COLO829 (cell line): ENCODE data around the gene NT5C2.
"Not testable (repeated sequence)": the region's sequence is repeated elsewhere in the genome, so short reads cannot be mapped to it uniquely, and the experiment has no call there.

Source experiments
- DNase-seq: peaks from one replicate; pipeline ENCODE4 v3.0.0; 2012; ENCODE audit warnings: low spot score

NT5C2 gene

DNA sequence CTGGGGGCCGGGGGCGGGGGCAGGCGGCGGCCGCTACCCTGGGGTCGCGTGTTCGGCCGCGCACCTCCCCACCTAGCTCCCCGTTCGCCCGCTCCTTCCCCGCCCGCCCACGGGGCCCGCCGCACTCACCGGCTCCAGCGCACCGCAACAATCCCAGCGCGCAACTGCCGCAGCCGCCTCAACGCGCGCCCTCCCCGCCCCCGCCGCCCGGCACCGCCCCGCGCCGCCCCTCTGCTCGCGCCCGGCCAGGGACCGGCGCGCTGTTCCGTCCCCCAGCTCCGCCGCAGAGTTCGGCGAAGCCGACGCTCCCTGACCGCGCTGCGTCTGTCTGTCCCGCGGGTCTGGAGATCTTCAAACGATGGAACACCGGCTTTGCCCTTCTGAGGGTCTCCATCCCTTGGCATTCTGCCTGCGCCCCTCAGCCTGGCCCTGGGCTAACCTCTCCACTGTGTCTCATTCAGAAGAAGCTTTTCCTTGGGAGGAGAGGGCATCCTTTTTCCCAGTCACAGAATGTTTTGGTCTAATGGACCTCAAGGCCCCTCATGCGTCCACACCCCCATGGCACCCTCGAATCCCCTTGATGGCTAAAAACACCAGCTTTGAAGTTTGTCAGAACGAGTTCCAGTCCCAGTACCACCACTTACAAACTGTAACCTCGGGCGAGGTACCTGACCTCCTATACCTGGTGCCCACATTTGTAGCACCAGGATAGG lies at the start of gene NT5C2:
Gene NT5C2 (minus strand): TSS at position 166 of the 713 bp plus-strand sequence. CDS start 18,314 bp downstream, outside the sequence.
- DNase-seq, result peak; percentile 42

DNA sequence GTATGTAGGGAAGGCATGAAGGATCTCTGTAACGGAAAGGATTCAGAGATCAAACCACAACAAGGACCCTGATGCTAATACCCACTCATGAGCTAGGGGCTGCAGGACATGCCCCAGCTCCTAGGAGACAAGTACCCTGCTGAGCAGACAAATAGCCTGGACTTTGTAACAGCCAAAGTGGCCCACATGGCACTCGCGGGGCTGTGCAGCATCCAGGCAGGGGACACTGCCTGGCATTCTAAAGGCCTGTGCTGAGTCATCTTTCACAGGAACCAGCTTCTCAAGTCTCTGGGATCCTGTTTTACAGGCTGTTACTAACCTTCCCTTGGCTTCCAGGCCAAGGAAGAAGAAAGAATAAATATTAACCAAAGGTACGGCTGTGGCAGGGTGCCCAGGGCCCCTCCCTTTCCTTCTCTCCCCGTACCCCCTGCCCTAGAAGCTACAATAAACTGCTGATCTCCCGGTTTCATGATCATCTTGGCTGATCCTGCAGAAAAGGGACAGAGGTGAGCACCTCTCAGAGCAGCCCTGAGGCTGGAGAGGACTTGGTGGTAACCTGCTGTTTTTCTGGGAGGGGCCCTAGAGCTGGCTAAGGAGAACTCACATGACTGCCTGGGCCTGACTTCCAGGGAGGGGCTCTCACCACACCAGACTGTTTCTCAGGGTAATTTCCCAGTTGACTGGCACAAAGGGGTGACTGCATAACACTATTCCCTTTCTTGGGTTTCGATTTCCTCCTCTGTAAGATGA lies 48.4 kb upstream of the NT5C2 start:
- DNase-seq, result no peak

DNA sequence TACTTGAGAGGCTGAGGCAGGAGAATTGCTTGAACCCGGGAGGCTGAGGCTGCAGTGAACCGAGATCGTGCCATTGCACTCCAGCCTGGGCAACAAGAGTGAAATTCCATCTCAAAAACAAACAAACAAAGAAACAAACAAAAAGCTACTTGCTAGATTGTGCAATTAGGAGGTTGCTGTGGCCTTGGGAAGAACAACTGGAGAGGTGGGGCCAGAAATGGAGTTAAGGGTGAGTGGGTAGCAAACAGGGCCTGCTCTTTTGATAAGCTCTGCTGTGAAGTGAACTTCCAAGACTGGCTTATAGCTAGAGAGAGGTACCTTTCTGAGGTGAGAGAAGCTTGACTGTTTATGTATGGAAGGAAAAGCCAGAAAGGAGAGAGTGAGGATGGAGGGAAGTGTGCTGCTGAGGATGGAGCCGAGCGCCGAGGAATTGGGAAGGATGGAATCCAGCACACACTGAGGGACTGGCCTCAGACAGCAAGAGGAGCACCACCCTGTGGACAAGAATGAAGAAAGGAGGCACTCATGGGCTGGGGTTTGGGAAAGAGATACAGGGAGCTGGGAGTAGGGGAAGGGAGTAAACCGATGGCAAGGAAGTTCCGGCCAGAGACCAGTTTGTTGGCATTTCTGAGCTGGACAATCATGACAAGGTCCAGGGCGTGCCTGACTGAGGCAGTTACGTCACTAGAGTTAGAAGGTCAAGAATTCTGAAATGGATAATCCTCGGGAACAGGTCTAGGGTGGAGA lies 45.6 kb upstream of the NT5C2 start:
- DNase-seq, result no peak

DNA sequence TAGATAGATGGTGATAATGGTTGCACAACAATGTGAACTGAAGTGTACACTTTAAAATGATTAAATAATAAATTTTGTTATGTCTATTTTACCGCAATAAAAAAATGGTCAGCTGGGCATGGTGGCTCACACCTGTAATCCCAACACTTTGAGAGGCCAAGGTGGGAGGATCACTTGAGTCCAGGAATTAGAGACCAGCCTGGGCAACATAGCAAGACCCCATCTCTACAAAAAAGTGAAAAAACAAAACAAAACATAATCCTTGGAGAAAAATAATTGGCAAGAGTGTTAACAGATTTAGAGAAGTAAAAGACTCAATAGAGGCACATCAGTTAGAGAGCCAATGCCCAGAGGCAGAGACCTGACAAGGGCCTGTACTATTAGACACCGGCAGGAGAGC lies 42.7 kb upstream of the NT5C2 start:
- no peak for DNase-seq

DNA sequence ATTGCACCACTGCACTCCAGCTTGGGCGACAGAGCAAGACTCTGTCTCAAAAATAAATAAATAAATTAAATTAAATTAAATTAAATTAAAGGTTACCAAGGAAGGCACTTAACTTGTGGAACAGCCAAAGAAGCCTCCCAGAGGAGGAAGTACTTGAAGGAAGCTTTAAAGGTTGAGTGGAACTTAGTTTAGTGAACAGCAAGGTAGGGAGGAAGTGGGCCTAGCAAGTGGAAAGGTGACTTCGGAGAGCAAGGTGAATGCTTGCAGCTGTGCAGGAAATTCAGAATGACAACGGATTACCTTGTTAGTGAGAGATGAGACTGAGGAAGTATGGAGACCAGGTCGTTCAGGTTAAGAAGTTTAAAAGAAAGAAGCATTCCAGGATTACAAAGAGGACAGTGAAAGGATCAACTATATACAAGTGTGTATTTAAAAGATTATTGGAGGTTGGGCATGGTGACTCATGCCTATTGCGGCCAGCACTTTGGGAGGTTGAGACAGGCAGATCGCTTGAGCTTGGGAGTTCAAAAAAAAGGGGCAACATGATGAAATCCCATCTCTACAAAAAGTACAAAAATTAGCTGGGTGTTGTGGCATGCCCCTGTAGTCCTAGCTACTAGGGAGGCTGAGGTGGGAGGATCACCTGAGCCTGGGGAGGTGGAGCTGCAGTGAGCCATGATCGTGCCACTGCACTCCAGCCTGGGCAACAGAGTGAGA lies 39.9 kb upstream of the NT5C2 start:
- no peak for DNase-seq

DNA sequence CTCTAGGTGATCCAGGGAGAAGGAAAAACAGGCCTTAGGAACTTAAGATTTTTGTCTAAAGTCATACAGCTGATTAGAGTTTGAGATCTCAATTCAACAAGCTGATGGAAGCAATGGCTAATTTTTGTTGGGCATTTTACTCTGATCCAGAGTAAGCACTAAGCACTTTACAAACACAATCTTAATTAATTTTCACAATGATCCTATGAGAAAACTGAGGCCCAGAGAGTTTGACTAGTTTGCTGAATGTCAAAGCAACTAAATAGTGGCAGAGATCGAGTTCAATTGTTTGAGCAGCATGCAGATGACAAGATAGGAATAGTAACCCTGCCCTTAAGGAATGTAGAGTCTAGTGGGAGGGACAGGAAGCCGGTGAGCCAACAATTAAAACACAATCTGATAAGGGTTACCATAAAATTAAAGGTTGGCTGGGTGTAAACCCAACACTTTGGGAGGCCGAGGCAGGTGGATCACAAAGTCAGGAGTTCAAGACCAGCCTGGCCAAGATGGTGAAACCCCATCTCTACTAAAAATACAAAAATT lies 39.1 kb upstream of the NT5C2 start:
- no peak for DNase-seq

DNA sequence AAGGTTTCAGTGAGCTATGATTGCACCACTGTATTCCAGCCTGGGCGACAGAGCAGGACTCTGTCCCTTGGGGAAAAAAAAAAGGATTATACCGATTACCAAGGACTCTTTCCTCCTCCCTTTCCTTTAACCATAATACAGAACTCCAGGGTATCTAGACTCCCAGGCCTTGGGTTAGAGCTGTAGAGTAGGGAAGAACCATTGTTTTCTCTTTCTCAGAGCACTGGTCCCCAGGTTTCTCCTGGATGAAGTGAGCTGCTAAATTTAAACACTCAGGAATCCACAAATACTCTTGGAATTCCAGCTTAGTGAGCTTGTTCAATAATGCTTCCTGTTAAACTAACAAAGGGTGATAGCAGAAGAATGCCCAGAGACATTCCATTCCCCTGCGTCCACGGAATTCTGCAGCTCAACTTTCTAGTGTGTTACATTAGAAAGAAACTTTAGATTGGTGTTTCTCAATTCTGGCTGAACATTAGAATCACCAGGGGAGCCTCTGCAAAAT lies 38.0 kb upstream of the NT5C2 start:
- peak; percentile 32 for DNase-seq

DNA sequence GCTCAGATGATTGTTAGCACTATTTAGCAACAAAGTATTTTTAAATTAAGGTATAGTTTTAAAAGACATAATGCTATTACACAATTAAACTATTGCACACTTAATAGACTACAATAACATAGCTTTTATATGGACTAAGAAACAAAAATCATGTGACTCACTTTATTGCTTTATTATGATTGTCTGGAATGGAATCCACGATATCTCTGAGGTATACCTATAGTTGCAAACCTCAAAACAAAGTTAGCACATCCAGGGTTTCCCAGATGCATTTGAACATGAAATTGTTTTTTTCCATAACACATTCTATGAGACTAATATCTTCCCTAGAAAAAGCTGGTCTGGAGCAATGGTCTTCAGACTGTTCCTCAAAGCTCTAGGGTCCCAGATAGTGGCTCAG lies 34.3 kb upstream of the NT5C2 start:
- no peak for DNase-seq

DNA sequence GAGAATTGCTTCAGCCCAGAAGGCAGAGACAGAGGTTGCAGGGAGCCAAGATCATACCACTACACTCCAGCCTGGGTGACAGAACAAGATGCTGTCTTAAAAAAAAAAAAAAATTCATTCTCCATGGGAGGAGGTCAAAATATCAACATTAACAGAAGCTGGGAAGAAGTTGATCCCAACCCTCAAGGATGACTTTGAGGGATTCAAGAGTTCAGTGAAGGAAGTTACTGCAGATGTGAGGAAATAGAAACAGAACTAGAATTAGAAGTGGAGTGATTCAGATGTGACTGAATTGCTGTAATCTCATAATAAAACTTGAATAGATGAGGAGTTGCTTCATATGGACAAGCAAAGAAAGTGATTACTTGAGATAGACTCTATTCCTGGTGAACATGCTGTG lies 32.9 kb upstream of the NT5C2 start:
- no peak for DNase-seq

DNA sequence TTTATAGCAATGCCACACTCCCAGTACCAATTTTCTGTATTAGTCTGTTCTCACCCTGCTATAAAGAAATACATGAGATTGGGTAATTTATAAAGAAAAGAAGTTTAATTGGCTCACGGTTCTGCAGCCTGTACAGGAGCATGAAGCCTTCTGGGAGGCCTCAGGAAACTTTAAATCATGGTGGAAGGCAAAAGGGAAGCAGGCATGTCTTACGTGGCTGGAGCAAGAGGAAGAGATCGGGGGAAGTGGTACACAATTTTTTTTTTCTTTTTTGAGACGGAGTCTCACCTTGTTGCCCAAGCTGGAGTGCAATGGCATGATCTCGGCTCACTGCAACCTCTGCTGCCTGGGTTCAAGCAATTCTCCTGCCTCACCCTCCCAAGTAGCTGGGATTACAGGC lies 31.6 kb upstream of the NT5C2 start:
- not testable (repeated sequence) for DNase-seq

DNA sequence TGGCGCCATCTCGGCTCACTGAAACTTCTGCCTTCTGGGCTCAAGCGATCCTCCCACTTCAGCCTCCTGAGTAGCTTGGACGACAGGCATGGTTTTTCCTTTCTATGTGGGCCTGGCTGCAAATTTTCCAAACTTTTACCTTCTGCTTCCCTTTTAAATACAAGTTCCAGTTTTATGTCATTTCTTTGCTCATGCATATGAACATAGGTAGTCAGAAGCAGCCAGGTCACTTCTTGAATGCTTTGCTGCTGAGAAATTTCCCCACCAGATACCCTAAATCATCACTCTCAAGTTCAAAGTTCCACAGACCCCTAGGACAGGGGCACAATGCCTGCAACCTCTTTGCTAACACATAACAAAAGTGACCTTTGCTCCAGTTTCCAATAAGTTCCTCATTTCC lies 31.1 kb upstream of the NT5C2 start:
- no peak for DNase-seq

DNA sequence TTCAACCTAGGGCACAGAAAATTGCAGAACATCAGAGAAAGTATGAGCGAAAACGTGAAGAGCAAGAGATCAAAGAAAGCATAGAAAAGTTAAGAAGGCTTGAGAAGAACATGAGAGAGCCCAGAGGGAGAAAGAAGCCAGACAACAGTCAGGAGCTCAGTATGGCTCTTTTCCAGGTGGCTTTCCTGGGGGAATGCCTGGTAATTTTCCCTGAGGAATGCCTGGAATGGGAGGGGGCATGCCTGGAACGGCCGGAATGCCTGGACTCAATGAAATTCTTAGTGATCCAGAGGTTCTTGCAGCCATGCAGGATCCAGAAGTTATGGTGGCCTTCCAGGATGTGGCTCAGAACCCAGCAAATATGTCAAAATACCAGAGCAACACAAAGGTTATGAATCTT lies 23.3 kb upstream of the NT5C2 start:
- not testable (repeated sequence) for DNase-seq

DNA sequence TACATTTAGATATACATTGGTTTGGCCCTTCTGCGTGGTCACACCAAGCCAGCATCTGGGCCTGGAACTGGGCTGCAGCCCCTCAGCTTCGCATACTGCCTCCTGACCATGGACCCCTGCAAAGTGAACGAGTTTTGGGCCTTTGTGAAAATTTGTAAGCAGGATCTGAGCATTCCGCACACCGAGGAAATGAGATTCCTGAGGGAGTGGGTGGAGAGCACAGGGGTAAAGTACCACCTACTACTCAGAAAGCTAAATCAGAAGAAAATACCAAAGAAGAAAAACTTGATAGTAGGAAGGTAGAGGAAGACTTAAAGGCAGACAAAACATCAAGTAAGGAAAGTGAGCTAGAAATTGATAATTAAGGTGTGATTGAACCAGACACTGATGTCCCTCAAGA lies 22.5 kb upstream of the NT5C2 start:
- no peak for DNase-seq

DNA sequence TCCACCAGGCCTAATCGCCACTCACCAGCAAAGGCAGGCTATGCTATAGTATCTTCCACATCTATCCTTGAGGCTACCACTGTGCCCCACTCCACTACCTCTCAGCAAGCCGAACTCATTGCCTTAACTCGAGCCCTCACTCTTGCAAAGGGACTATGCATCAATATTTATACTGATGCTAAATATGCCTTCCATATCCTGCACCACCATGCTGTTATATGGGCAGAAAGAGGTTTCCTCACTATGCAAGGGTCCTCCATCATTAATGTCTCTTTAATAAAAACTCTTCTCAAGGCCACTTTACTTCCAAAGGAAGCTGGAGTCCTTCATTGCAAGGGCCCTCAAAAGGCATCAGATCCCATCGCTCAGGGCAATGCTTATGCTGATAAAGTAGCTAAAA lies 17.2 kb upstream of the NT5C2 start:
- DNase-seq, result not testable (repeated sequence)

DNA sequence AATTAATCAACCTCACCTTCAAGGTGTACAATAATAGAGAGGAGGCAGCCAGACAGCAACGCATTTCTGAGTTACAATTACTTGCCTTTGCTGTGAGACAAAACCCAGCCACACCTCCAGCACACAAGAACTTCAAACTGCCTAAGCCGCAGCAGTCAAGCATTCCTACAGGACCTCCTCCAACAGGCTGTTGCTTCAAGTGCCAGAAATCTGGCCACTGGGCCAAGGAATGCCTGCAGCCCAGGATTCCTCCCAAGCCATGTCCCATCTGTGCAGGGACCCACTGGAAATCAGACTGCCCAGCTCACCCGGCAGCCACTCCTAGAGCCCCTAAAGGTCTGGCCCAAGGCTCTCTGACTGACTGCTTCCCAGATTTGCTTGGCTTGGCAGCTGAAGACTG lies 14.6 kb upstream of the NT5C2 start:
- not testable (repeated sequence) for DNase-seq

DNA sequence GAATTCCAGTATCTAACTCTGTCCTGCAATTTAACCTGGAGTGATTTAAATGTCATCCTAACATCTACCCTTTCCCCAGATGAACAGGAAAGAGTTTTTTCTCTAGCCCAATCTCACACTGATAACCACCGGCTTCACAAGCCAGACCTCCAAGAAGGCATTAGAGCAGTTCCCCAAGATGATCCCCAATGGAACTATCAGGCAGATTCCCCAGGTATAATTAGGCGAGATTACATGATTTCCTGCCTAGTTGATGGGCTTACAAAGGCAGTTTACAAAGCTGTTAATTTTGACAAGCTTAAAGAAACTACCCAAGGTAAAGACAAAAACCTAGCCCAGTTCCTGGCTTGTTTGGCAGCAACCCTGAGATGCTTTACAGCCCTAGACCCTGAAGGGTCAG lies 14.1 kb upstream of the NT5C2 start:
- DNase-seq, result no peak

DNA sequence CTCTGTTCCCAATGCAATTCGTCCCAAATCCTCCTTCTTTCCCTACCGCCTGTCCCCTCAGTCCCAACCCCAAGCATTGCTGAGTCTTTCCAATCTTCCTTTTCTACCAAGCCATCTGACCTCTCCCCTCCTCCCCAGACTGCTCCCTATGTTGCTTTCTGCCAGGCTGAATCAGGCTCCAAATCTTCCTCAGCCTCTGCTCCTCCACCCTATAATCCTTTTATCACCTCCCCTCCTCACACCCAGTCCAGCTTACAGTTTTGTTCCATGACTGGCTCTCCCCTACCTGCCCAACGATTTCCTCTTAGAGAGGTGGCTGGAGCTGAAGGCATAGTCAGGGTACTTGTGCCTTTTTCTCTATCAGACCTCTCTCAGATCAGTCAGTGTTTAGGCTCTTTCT lies 13.6 kb upstream of the NT5C2 start:
- not testable (repeated sequence) for DNase-seq

DNA sequence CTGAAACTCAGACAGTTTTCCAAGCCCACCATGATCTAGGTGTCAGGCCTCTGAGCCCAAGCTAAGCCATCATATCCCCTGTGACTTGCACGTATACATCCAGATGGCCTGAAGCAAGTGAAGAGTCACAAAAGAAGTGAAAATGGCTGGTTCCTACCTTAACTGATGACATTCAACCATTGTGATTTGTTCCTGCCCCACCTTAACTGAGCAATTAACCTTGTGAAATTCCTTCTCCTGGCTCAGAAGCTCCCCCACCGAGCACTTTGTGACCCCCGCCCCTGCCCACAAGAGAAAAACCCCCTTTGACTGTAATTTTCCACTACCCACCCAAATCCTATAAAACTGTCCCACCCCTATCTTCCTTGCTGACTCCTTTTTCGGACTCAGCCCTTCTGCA lies 12.3 kb upstream of the NT5C2 start:
- DNase-seq, result not testable (repeated sequence)

DNA sequence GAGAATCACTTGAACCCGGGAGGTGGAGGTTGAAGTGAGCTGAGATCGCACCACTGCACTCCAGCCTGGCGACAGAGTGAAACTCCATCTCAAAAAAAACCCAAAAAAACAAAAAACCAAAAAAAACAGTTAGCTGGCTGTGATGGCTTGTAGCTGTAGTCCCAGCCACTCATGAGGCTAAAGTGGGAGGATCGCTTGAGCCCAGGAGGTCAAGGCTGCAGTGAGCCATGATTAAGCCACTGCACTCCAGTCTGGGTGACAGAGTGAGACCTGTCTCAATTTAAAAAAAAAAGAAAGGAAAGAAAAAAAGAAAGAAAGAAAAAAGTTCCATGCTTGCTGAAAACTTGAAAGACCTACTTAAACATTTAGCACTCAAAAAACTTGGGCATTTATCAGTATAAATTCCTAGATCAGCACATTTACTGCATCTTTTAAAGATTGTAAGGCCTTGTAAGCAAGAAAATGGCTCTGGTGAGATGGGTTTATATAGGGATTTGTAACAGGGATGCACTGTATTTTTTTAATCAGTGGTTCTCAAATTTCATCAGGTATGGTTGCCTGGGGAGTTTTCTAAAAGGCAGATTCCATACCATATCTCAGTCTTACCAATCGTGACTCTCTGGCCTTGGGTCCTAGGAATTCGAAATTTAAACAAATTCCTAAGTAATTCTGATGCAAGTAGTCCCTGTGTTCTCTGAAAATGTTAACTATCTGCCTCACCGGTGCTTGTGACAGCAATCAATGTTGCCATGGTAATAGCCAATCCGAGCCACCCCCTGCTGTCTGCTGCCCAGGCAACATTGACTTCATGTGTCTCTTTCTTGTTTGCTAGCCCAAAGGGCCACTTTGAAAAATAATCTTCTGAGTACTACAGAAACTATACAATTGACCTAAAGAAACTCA lies 11.5 kb upstream of the NT5C2 start:
- DNase-seq, result no peak

DNA sequence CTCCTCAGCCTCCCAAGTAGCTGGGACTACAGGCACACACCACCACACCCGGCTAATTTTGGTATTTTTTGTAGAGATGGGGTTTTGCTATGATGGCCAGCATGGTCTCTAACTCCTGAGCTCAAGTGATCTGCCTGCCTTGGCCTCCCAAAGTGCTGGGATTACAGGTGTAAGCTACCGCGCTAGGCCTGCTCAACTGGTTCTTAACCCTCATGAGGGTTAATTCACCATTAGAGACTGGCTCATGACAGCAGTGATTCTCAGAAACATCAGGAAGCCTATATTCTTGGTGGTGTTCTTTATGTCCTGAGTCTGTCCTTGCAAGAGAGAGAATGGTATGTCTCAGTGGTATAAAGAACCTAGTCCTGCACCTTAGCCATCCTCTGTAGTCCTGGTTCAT lies 10.4 kb upstream of the NT5C2 start:
- DNase-seq, result no peak

DNA sequence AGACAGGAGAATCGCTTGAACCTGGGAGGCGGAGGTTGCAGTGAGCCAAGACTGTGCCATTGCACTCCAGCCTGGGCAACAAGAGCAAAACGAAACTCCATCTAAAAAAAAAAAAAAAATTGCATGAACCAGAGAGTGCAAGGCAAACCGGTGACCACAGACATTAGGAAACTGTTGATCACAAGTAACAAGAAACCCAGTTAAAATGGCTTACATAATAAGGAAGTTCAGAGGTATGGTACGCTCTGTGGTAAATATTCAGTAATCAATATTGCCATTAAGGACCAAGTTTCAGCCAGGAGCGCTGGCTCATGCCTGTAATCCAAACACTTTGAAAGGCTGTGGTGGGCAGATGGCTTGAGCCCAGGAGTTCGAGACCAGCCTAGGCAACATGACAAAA lies 9.2 kb upstream of the NT5C2 start:
- no peak for DNase-seq
